GM10847 (cell line): Measurements from ENCODE around the gene SLF2.

Experiments
- POLR2A ChIP-seq: IDR thresholded peaks from 2 replicates; pipeline ENCODE4 v1.6.1; 2011; ENCODE audit not compliant: insufficient read length; ENCODE audit errors: extremely low read depth

SLF2 gene

GRCh38 chr10:100873827-100874326 is 38.9 kb upstream of the SLF2 start:
- TF ChIP-seq POLR2A = no peak

GRCh38 chr10:100874702-100875483 is 37.9 kb upstream of the SLF2 start:
- TF ChIP-seq POLR2A = no peak

GRCh38 chr10:100875484-100876166 is 37.1 kb upstream of the SLF2 start:
- TF ChIP-seq POLR2A = no peak

GRCh38 chr10:100876585-100877460 is 35.9 kb upstream of the SLF2 start:
- no peak for TF ChIP-seq POLR2A

- TF ChIP-seq POLR2A = no peak
These were observed 35.3 kb upstream of the SLF2 start for GRCh38 chr10:100877461-100877850.

DNA sequence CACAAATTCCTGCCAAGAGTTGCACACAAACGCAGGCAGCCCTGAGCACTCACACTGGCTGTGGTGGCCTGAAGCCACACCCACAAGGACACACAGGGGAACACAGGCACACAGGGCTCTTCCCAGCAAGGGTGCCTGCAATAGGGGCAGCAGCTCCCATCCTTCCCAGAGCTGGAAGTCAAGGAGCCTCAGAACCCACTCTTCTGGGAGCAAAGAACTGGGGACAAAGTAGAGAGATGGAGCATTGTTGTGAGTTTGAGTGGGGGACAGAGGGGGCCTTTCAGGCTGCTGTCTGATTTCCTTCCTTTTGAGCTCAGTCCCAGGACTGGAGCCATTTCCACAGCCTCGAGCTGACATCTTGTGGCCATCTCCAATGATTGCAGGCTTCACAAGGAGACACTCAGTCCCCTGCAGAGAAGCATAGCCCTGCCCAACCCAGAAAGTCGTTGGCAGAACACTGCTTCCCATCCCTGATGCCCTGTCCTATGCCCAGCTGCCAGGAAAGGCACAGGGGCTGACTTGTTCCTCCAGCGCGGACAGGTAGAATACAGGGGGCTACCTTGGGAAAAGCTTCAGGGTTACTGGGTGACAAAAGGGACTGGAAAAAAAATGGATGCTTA is 34.4 kb upstream of the SLF2 start:
- no peak for TF ChIP-seq POLR2A

DNA sequence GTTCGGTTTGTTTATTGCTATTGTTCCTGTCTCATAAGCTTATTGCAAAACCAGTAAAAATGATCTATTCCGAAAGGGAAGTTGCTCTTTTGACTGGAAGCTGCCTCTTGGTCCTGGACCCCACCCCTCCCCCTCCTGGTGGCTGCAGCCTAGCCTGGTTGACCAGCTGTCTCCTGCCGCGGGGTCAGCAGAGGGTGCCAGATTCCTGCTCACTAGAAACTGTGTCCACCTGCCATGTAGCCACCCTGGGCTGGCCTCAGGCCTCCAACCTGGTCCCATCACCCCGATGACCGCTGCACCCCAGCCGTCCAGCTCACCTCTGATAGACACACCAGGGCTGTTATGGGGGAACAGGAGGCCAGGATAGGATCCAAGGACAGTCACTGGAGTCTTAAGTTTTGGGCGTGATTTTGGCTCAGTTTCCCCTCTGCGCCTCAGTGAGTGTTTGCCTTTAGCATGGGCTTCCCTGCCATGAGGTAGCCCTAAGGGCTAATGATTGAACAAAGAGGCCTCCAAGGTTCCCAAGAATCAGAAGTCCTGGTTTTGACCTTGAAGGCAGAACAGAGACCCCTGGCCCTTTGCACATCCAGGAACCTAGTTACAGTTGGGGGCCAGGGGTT is 32.9 kb upstream of the SLF2 start:
- TF ChIP-seq POLR2A = no peak

DNA sequence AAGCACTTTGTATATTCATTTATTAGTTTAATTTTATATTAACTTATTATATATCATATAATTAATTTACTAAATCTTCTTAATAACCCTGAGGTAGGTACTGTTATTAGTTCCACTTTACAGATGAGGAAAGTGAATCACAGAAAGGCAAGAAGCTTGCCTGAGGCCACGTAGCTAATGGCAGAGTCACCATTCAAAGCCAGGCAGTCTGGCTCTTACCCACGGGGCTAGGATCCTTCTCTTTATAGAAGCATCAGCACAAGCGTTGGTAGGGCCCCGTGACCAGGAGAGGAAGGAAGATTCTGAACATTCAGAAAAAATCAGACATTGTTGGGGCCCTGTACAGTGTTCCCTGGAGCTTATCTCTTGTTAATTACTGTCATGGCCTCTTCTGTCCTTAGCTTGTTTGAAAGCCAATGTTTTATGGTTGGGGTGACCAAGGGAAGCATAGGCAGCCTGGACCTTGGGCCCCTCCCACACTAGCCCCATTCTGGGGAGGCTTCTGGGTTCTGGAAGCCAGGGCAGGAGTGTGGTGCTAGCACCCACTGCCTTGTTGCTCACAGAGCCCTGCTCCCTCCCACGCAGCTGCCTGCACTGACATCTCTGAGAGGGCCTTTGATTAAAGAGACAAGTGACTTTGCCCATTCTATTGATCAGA is 31.1 kb upstream of the SLF2 start:
- no peak for TF ChIP-seq POLR2A

DNA sequence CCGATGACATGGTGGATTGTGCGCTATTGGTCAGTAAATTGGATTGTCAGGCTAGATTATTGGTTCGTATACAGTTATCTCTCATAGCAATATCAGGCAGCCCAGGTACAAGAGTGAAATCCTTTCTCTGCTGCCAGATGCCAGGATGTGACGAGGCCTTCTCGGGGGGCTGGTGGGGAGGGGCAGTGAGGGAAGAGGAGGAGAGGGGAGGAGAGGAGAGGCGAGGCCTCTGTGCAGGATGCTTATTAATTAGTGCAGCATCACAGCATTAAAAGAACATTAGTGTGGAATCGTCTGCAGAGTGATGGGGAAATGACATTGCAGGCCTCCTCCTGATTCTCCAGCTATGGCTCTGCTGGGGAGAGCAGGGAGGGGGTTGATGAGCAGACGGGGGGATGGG is 30.5 kb upstream of the SLF2 start:
- TF ChIP-seq POLR2A = no peak

DNA sequence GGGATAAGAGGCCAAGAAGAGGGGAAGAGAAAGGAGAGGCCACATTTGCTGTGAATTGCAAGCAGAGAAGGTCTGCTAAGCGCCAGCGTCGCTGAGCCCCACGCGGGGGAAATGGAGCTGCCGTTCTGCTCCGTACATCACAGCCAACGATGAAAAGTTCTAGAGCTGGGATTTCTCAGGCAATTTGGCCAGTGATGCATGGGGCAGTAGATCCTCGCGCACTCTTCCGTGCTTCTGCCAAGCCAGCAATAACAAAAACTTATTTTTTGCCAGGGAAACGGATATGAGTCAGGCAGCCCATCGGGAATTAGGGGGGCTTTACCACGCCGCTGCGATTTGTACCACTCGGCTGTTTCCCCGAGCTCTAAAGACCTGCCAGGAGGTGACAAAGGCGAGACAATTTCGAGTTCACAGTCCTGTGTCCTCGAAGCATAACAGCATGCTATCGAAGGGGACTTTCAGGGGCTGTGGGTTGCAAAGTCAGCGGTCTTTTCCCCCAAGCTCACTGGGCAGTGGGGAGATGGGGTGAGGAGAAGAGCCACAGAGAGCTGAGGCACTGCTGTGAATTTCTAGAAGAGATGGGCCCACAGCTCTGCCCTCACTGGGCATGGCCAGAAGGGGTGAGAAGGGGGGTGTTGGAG is 30.0 kb upstream of the SLF2 start:
- no peak for TF ChIP-seq POLR2A

DNA sequence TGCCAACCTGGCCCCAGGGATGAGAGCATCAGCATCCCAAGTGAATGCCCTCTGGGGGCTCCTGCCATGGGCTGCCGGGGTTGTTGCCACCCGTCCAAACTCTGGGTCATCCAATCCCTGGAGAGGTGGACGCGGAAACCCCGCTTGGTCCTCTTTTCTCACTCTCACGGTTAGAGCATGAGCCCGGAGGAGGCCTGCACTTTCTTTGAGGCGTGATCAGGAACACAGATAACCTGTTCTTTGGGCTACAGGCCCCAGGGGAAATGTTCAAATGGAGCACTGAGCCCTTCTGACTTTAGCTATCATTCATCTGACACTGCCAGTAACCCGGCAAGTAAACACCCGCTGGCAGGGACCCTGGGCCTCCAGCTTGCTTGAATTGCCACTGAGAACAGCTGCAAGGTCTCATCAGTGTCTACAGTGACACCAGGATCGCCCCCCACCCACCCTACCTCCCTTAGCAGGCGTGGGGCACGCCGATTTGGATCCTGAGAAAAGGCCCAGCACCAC is 29.4 kb upstream of the SLF2 start:
- no peak for TF ChIP-seq POLR2A

DNA sequence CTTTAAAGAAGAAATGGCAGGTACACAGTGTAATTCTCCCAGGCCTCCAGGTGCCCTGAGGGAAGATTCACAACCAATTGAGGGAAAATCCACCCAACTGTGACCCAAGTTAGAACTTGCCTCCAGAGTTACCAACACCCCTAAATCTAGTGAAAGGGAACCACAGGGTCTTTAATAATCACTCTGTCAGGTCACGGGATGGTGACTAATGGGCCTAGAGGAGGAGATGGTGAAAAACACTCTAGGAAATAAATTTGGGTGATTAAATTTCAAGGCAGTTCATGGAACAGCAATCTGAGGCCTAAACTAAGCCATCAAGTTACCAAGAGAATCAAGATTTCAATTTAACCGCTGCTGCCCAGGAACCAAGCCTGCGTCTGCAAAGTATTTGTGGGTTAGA is 26.7 kb upstream of the SLF2 start:
- no peak for TF ChIP-seq POLR2A

DNA sequence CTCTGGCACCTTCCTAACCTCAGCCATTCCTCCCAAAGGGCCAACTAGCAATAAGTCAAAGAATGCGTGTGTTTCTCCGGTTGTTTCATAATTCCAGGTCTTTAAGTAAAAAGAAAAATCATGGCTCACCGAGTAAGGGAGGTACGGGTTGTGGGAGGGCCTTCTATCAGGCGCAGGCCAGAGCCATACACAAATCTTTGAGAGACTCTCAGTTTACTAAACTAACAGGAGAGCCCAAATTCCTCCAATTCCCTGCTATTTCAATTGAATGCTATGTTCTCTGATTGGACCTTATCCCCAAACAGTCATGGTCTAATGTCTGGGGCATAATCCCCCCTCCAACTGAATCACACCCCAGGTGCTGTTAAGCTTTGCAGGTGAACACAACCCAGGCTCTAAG is 26.2 kb upstream of the SLF2 start:
- TF ChIP-seq POLR2A = no peak
